ENCODE results near the gene DNAJC17.

DNAJC17 gene

DNA sequence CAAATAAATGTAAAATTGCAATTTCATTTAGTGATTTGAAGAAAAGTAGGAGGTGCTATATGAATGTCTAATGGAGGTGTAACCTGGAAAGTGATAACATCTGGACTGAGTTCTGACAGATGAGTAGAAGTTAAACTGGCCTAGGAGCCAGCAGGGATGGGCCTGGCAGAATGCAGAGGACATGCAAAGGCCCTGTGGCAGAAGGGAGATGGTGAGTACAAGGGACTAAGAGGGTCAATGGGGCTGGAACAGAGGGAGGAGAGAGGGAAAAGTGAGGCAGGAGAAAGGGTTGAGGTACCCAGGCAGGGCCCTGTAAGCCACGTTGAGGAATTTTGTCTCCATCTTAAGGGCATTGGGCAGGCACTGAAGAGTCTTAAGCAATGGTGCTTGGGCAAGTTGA is 24.6 kb upstream of the DNAJC17 start:
- H3K4me3 ChIP-seq (ENCODE audit: low read depth, low read length), result no peak overlapping the region

DNA sequence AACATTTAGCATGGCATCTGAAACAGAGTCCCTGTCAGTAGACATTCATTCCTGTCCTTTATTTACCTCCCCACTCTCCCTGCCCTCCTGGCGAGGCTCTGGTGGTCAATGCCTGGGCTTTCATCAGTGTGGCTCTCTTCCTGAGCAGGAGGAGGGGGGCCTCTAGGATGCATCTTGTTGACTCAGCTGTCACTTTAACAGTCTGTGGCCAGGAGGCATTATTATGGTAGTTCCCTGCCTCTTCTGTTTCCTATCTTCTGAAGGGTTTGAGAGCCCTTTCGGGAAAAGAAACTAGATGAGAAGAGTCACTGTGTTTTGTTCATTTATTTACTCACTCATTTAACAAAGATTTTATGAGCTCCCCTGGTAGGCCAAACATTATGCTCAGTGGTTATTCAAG is 23.6 kb upstream of the DNAJC17 start:
- H3K4me3 ChIP-seq (ENCODE audit: low read depth, low read length), result no peak overlapping the region

DNA sequence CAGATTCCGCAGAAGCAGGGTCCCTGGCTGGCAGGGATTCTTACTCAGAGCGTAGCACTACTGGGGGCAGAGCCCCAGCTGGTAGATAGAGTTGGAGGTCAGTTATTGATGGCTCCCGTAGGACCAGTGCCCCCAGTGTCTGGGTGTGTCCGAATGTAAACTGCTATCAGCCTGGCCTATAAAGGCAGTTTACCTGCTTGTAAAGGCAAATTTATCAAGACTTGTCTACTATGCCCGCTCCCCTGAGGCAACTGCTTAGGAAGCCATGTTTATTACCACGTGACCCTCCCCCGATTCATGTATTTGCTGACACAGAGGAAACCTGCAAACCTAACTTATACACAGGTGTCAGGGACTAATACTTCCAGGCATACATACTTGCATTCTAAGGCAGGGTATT is 21.8 kb upstream of the DNAJC17 start:
- no peak overlapping the region for H3K4me3 ChIP-seq (ENCODE audit: low read depth, low read length)

DNA sequence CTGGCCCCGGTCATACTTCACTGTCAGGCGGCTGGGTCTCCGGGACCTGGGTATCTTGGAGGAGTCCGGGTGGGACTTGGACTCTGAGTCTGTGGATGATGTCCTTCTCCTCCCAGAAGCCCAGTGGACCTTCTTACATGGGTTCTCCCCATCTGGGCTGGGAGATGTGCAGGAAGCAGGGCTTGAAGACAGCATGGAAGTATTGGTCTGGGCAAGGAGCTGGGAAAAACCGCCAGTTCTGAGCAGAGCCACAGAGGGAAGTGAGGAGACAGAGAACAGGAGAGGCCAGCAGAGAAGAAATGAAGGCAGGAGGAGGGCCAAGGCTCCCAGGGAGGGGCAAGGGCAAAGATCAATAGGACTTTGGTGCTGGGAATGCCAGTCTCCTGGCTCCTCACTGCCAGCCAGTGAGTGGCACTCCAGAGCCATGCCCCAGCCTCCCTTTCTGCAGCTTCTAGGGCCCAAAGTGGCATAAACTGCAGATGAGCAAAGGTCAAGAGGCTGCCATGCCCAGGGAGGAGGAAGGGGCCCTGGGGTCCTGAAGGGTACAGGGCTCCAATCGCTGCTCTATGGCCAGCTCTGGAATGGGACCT is 21.3 kb upstream of the DNAJC17 start, which contains the start of gene PPP1R14D:
TSS of gene PPP1R14D (minus strand) at position 262 of the 590 bp plus-strand sequence. CDS start at position 195, 67 bp downstream.
- no peak within 1 kb of the TSS for H3K4me3 ChIP-seq (ENCODE audit: low read depth, low read length)

DNA sequence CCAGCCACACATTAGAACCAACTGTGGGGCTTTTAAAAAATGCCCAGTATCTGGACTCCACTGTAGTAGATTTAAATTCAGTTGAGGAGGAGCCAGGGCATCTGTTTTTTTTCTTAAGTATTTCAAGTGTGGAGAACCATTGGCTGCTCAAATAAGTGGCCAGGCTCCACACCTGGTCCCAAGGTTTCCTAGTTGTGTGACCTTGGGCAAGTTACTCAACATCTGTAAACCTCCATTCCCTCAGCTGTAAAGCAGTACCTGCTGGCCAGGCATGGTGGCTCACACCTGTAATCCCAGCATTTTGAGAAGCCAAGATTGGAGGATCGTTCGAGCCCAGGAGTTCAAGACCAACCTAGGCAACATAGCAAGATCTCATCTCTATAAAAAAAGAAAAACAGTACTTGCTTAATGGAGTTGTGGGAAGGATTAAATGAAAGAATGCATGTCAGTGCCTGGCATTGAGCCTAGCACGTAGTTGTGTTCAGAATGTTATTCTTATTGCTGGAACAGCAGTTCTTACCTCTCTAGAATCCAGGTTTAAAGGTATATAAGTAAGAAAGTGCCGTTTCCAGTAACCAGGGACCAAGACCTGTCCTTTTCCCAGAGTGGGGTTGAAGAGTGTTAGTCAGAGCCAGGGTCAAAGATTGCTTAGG is 19.3 kb upstream of the DNAJC17 start:
- H3K4me3 ChIP-seq (ENCODE audit: low read depth, low read length), result no peak overlapping the region

DNA sequence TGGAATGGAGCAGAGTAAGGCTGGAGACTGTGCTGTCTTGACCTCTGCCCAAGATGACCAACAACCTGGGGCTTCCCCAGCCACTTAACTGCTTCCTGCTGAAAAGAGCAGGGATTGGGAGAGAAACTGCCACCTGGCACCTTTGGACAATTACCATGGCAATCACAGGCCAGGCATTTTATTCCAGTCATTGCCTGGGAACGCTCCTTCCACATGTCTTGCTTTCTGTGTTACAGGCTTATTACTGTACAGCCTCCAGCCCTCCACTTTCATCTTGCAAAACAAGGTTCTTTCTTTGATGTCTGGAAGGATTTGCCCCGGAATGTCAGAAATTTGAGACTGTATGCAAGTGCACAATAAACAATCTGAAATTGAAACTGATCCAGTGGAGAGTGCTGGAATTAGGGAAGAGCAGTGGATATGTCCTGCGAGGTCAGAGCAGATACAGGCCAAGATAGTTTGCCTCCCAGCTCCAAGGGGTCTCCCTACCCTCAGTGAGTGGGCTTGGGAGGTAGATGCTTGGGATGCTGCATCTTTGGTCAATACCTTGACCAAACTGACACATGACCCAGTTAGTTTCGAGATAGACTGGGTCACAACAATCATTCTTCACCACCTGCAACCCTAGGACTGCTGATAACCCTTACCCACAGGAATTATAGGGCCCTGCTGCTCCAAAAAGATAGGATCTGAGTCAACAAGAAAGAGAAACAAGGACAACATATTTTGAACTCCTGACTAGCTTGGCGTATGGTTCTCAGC is 18.6 kb upstream of the DNAJC17 start:
- no peak overlapping the region for H3K4me3 ChIP-seq (ENCODE audit: low read depth, low read length)

DNA sequence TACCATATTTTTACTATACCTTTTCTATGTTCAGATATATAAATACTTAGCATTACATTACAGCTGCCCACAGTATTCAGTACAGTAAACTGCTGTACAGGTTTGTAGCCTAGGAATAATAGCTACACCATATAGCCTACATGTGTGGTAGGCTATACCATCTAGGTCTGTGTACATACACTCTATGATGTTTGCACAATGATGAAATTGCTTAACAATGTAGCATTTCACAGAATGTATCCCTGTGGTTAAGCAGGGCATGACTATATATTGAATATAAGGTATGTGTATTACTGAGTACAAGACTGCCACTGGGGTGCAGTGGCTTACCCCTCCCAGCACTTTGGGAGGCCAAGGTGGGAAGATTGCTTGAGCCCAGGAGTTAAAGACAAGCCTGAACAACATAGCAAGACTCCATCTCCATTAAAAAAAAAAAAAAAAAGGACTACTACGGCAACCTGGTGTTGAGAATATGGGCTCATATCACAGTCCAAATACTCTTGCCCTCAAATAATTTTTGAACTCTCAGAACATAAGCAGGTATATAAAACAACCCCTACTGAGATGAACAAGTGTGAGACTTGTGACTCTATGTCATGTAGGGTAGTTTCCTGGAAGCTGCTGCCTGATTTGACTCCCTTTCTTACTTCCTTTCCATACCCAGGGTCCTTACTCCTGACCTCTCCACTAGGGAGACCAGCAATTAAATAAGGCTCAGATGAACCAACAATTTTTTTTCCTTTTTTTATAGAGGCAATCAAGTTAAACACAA is 16.5 kb upstream of the DNAJC17 start:
- H3K4me3 ChIP-seq (ENCODE audit: low read depth, low read length), result no peak overlapping the region

DNA sequence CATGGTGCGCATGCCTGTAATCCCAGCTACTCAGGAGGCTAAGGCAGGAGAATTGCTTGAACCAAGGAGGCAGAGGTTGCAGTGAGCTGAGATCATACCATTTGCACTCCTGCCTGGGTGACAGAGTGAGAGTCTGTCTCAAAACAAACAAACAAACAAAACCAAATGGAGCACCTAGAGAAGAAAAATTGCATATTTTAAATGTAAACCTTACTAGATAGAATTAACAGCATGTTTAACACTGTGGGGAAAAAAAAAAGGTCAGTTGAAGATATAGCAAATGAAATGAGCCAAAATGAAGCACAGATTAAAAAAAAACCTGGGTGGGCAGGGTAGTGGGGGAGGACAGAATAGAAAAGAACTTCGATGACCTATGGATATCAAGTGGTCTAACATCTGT is 13.9 kb upstream of the DNAJC17 start:
- no peak overlapping the region for H3K4me3 ChIP-seq (ENCODE audit: low read depth, low read length)

DNA sequence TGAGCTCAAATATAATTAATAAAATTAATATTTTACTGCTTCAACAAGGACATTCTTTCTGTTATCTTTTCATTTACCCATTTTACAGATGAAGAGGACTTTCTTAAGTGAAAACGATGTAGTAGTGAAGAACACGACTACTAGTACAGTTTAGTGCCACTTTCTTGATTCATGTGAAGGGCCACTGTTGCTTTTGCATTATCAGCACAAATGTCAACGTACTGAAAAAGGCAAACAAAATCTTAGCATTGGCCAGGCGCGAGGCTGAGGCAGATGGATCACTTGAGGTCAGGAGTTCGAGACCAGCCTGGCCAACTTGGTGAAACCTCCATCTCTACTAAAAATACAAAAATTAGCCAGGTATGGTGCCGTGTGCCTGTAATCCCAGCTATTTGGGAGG is 11.8 kb upstream of the DNAJC17 start:
- no peak overlapping the region for H3K4me3 ChIP-seq (ENCODE audit: low read depth, low read length)

DNA sequence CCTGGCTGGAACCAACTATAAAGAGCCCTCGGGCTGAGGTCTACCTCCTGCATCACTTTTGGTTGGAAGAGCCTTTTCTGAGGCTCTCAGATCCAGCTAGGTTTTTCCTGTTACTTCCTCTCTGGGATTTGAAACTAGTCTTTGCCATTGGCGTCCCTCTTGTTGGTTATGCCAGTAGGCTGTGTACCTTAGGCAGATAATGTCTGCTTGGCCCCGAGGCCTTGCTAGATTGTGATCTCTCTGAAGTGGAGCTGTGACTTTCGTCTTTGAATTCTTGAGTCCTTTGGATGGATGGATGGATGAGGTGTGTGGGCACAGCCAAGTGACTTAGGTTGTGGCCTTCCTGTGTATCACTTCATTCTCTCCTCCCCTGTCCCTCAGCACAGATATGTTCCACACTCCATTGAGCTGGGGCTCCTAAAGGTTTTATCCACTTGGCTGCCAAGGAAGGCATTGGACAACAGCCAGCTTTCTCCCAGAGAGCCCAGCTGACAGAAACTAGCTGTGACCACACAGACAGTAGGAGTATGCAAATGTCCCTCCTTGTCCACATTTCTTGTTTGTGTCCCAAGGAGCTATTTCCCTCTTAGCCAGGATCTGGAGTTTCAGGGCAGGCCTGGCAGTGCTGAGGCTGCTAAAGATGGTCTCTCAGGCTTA is 7.9 kb upstream of the DNAJC17 start:
- no peak overlapping the region for H3K4me3 ChIP-seq (ENCODE audit: low read depth, low read length)

DNA sequence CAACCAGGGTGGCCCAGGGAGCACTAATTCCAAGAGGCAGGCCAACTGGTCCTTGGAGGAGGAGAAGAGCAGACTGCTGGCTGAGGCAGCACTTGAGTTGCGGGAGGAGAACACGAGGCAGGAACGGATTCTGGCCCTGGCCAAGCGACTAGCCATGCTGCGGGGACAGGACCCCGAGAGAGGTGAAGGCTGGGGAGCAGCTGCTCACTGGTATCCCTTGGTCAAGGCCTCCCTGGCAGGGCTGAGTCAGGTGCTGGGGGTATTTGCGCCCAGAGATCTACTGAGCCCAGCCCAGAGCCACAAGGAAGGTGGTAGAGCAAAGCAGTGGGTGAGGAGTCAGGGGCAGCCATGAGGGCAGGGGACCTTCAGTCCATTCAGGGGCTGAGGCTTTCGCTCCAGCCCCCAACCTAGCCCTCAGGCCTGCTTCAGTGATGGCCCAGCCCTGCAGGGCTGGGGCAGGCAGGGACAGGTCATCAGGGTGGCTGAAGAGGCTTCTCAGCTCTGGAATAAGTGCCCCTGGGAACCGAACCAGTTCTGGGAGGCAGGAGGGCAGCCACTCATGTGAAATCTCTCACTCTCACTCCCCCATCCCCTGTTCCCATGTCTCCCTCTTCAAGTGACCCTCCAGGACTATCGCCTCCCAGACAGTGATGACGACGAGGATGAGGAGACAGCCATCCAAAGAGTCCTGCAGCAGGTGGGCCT is 5.6 kb upstream of the DNAJC17 start:
- no peak overlapping the region for H3K4me3 ChIP-seq (ENCODE audit: low read depth, low read length)

DNA sequence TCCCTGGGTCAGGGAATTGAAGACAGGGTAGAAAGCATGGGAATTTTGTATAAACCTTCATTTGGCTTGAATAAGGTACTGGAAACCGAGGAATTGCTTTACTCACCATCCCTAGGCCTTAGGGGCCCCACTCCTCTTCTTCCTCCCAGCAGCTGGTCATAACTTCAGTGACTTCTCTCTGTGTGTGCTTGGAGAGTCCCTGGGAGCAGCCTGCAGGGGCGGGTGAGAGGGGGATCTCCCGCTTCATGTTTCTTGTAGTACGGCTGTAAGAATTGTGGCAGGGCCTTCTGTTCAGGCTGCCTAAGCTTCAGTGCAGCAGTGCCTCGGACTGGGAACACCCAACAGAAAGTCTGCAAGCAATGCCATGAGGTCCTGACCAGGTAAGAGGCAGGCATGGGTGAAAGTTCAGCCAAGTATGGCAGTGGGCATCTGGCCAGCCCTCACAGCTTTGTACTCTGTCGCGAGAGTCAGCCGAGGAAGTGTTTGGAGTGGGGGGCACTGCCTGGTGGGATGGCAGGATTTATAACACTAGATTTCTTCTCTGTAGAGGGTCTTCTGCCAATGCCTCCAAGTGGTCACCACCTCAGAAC is 1.7 kb upstream of the DNAJC17 start:
- H3K4me3 ChIP-seq (ENCODE audit: low read depth, low read length), result no peak overlapping the region

DNA sequence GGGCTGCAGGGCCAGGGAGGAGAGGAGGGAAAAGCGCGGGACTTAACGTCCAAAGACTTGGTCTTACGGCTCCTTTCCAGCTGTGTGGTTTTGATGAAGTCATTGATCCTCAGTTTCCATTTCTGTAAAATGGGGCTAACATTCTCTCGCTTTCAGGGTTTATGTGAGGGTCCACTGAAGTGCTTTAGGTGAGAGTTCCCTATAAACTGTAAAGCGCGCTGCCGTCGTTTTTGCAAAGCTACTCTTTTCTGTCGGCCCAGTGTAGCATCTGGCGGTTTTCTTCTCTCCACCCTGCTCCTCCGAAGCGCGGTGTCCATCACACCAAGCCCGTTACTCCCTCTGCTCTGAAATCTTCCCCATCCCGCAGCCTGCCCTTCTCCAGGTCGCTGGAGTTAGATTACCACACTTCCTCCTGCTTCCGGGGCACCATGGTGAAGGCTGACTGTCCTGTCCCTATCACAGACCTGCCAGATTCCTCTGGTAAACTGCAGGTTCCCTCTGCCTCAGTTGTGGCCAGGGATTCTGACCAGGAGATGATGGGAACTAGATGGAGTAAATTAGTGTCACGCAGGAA is 702 bp upstream of the DNAJC17 start:
- H3K4me3 ChIP-seq (ENCODE audit: low read depth, low read length), result peak overlapping the region; percentile 99

DNA sequence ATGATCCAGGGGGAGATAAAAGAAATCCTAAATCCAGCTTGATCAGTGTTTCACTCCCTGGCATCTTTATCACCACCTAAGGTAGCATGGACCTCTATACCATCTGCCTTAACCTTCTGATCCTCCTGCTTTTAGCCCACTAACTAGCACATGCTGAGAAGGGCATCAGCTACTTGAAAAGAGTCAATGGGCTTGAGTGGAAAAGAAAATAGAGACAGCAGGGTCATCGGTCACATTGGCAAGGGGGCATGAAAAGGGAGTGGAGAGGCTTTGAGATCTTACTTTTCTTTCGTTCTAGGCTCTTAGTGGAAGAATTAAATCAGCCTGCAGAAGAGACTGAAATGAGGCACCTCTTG is 623 bp downstream of the DNAJC17 start:
- peak overlapping the region; percentile 99 for H3K4me3 ChIP-seq (ENCODE audit: low read depth, low read length)

DNA sequence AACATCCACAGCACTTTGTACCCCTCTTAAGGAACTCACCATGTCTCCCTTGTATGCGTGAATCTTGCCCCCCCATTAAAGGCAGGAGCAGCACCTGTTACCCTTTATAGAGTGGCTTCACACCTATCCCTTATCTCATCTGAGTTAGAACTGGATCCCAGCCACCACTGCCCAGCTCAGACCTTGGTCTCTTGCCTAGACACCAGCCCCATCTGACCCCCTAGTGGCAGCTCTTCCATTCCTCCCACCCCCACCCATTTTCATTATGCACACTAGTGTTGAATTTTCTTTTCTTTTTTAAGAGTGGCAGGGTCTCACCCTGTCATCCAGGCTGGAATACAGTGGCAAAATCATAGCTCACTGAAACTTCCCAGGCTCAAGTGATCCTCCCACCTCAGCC is 3.6 kb downstream of the DNAJC17 start:
- no peak overlapping the region for H3K4me3 ChIP-seq (ENCODE audit: low read depth, low read length)

DNA sequence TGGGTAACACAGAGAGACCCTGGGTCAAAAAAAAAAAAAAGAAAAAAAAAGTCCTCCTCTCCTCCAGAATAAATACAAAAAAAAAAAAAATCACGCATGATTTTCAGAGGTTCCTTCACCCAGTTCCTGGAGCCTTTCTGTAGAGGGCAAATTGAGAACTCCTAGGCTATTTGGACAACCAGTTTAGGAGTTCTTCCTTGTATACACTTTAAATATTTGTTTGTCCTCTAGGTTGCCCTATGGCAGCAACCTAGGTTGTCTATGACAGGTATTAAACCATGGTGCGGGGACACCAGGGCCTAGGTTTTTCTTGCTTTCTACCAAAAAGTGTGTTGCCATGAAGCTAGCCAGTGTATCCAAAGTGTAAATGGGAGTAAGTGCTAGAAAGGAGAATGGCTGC is 4.2 kb downstream of the DNAJC17 start:
- H3K4me3 ChIP-seq (ENCODE audit: low read depth, low read length), result no peak overlapping the region

DNA sequence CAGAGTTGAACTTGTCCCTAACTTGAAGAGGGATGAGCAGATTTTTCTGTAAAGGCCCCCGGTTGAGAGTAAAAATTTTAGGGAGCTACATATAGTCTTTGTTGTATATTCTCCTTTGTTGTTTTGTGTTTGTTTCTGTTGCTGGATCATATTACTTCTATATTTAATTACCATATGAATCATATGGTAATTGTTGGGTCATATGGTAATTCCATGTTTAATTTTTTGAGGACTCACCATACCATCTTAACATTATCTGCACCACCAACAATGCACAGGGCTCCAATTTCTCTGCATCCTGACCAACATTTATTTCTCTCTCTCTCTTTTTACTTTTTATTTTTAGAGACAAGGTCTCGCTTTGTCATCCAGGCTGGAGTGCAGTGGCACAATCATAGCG is 7.8 kb downstream of the DNAJC17 start:
- no peak overlapping the region for H3K4me3 ChIP-seq (ENCODE audit: low read depth, low read length)

DNA sequence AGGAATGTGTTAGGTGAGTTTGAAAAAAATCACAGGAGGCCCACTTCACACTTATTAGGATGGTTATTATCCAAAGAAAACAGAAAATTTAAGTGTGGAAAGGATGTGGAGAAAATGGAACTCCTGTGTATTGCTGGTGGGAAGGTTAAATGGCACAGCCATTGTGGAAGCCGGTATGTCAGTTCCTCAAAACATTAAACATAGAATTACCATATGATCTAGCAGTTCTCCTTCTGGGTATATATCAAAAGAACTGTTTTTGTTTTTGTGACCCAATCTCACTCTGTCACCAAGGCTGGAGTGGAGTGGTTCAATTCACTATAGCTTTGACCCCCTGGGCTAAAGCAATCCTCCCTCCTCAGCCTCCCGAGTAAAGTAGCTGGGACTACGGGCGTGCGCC is 10.8 kb downstream of the DNAJC17 start:
- no peak overlapping the region for H3K4me3 ChIP-seq (ENCODE audit: low read depth, low read length)

DNA sequence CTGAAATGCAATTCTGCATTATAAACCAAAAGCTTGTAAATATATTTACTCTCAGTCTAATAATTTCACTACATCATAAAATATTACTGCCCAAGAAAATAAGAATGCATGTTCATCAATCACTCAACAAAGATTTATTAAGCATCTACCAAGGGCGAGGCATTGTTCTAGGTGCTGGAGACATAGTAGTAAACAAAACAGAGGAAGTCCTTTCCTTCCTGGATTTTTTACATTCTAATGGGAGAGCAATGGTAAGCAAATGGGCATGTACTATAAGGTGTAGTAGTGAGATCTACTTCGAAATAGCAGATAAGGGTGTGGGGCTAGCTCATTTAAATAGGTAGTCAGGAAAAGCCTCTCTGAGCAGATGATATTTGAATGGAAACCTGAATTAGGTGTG is 11.2 kb downstream of the DNAJC17 start:
- no peak overlapping the region for H3K4me3 ChIP-seq (ENCODE audit: low read depth, low read length)

Data from iPS-11a (cell line).